ENCODE data around the gene TMEM196. TPM values are rescaled to one million over a fixed set of nuclear protein-coding genes. Genes with fewer than 3 reads are reported as not detected.

Gene TMEM196
- total and polyA plus RNA-seq, 9 of the 15 experiments (the other 6 are each of a cell fraction or from before 2014, with no cell fraction given), result not detected

DNA sequence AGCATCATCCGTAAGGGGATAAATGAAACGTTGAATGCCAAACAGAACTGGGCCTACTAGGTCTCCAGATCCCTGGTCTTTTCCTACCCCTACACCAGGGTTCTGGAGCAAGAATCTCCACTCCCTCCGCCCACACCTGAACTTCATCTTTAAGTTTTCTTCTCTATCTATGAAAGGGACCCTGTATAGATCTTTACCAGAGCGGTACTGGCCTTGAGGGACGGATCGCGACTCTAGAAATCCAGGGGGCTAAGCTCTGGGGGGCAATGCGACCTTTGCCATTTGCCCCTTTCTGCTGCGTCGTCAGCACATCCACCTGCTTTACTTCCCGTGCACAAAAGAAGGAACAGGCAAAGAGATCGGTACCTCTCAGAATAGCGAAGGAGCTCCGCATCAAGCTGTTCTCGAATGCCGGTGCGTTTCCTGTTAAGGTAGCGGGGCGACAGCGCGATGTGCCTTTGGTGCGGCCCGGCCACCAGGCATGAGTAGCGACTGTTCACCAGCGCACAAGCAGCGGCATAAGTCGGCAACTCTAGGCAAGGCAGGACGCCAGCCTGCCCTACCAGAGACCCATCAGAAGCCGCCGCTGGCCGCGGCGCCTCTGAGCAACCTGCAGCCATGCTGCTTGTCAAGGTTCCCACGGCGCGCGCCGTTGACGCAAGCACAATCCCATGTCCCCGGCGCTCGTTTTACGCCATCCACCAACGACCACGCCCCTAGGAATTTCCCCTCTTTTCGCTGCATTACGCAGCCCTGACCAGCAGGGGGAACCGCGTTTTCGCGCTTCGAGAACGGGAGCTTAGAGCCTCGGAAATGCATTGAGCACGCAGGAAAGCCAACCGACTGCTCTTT, 64.8 kb downstream of the TMEM196 start, which contains the start of gene POLR1F:
Gene POLR1F, minus strand, starts transcription at position 641 of the 852 bp plus-strand sequence. Its CDS starts 21 bp downstream, at position 620.
- ATAC-seq, result peak; percentile 96
- H2AFZ ChIP-seq (ENCODE audit: low read depth, low read length), result peak within 1 kb of the TSS; percentile 99
- H3K9me1 ChIP-seq (ENCODE audit: control insufficient read depth, insufficient read depth, low read length), result no peaks in the 10 kb centered on the region
- H3K4me1 ChIP-seq (replicated peaks in 1 of 2; ENCODE audit: control insufficient read depth in 2 of 2, insufficient read depth in 2 of 2, low read length in 2 of 2), result peaks cover 0 to 18% of the 10 kb centered on the region in 2 experiments; a peak in 2 of 5 replicates
- no peaks in the 10 kb centered on the region for H4K20me1 ChIP-seq (replicated peaks; ENCODE audit: control insufficient read depth, insufficient read depth, low read length)
- CTCF ChIA-PET (ENCODE audit: low intra/inter-chr PET ratio), result interaction anchor here (0.5 to 1.2 kb wide), 2 partner anchors 490 to 890 kb away, joined by 3 to 4 read pairs; no protein-coding TSS in a partner anchor
- intact Hi-C loops (cut with micrococcal nuclease) (loop anchor here (5.0 kb wide), 2 partner anchors 604 to 734 kb away; no protein-coding TSS in a partner anchor), in situ Hi-C loops (cut with MboI) (no loop called here)
- 2% methylated on average over 54 of the region's 56 CpGs for WGBS (ENCODE audit: insufficient coverage, low coverage, missing lambda C conversion rate)
- H3K27me3 ChIP-seq (ENCODE audit: control insufficient read depth in 2 of 2, insufficient read depth in 2 of 2, low read length in 2 of 2), result no peaks in the 10 kb centered on the region; a peak in 1 of 5 replicates
- no TSS peak for BruUV-seq (replicated peaks)
- FAIRE-seq, result peak; percentile 97
- DNase-seq (ENCODE audit: extremely low read depth in 1 of 4, low spot score in 3 of 4), result peak; percentile 85 to 96 (median 88)
- H3K79me2 ChIP-seq (ENCODE audit: control insufficient read depth, insufficient read depth, low read length), result peaks cover 52% of the 10 kb centered on the region
- peak within 1 kb of the TSS; percentile 89 for H3K4me2 ChIP-seq (ENCODE audit: insufficient read depth, low read length)
- 0 out of 2 replicates have a peak, but pooled peaks cover 1% of the 10 kb centered on the region for H3K9me3 ChIP-seq (replicated peaks; ENCODE audit: control insufficient read depth, insufficient read depth, low read depth, low read length)
- H3K4me3 ChIP-seq, result peak within 1 kb of the TSS; percentile 64
- POLR2A ChIA-PET, result interaction anchor here (0.7 to 1.3 kb wide), 6 partner anchors 10 to 1611 kb away, joined by 3 to 7 read pairs (median 3); no protein-coding TSS in a partner anchor
- peak within 1 kb of the TSS; percentile 60 for H3K27ac ChIP-seq (ENCODE audit: extremely low read depth, low read depth, low read length)
- H3K9ac ChIP-seq (ENCODE audit: insufficient read depth in 1 of 2, low read depth in 2 of 2, low read length in 2 of 2), result peak within 1 kb of the TSS; percentile 73 to 98
- H3K36me3 ChIP-seq (ENCODE audit: control insufficient read depth, insufficient read depth, low read length), result peaks cover 14% of the 10 kb centered on the region; the same call in 1 of the 3 replicates
- peak; percentile 98 for TF ChIP-seq SIN3B (IDR thresholded peaks at IDR 0.05; ENCODE audit: low read depth)
- TF ChIP-seq RBFOX2 (IDR thresholded peaks at IDR 0.05; ENCODE audit: low read depth, low read length), result peak; percentile 95
- TF ChIP-seq, protein P1, sequence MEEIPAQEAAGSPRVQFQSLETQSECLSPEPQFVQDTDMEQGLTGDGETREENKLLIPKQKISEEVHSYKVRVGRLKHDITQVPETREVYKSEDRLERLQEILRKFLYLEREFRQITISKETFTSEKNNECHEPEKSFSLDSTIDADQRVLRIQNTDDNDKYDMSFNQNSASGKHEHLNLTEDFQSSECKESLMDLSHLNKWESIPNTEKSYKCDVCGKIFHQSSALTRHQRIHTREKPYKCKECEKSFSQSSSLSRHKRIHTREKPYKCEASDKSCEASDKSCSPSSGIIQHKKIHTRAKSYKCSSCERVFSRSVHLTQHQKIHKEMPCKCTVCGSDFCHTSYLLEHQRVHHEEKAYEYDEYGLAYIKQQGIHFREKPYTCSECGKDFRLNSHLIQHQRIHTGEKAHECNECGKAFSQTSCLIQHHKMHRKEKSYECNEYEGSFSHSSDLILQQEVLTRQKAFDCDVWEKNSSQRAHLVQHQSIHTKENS (CRISPR knock-in tag; IDR thresholded peaks at IDR 0.05), result no peak
- TF ChIP-seq BRD9 (IDR thresholded peaks at IDR 0.05; ENCODE audit: low read depth, partially characterized antibody), result no peak
- 0 out of 2 replicates have a peak, but pooled peaks have one; percentile 60 for TF ChIP-seq ZNF766 (CRISPR knock-in tag; conservative IDR thresholded peaks at IDR 0.05)
- TF ChIP-seq, protein P2, sequence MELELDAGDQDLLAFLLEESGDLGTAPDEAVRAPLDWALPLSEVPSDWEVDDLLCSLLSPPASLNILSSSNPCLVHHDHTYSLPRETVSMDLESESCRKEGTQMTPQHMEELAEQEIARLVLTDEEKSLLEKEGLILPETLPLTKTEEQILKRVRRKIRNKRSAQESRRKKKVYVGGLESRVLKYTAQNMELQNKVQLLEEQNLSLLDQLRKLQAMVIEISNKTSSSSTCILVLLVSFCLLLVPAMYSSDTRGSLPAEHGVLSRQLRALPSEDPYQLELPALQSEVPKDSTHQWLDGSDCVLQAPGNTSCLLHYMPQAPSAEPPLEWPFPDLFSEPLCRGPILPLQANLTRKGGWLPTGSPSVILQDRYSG (tag; conservative IDR thresholded peaks at IDR 0.05; ENCODE audit: low read depth), result no peak
- 0 out of 2 replicates have a peak, but pooled peaks have one; percentile 5 for TF ChIP-seq ZNF324 (CRISPR knock-in tag; IDR thresholded peaks at IDR 0.05)
- TF ChIP-seq SREBF2 (CRISPR knock-in tag; IDR thresholded peaks at IDR 0.05), result 0 out of 2 replicates have a peak, but pooled peaks have one; percentile 46
- TF ChIP-seq KHSRP (IDR thresholded peaks at IDR 0.05), result peak; percentile 83
- TF ChIP-seq, protein P3, sequence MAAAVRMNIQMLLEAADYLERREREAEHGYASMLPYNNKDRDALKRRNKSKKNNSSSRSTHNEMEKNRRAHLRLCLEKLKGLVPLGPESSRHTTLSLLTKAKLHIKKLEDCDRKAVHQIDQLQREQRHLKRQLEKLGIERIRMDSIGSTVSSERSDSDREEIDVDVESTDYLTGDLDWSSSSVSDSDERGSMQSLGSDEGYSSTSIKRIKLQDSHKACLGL (CRISPR knock-in tag; IDR thresholded peaks at IDR 0.05; ENCODE audit: borderline replicate concordance, poor library complexity, severe bottlenecking), result peak; percentile 88
- TF ChIP-seq, protein P4, sequence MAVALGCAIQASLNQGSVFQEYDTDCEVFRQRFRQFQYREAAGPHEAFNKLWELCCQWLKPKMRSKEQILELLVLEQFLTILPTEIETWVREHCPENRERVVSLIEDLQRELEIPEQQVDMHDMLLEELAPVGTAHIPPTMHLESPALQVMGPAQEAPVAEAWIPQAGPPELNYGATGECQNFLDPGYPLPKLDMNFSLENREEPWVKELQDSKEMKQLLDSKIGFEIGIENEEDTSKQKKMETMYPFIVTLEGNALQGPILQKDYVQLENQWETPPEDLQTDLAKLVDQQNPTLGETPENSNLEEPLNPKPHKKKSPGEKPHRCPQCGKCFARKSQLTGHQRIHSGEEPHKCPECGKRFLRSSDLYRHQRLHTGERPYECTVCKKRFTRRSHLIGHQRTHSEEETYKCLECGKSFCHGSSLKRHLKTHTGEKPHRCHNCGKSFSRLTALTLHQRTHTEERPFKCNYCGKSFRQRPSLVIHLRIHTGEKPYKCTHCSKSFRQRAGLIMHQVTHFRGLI (CRISPR knock-in tag; IDR thresholded peaks at IDR 0.05), result peak; percentile 60; the same call in 1 of the 2 replicates
- peak; percentile 99 for TF ChIP-seq CREB1 (IDR thresholded peaks at IDR 0.05)
- TF ChIP-seq CREB1 (CRISPR knock-in tag; IDR thresholded peaks at IDR 0.05), result peak; percentile 99
- peak; percentile 92 for TF ChIP-seq TBP (optimal IDR thresholded peaks at IDR 0.05; ENCODE audit: low read depth, low read length)
- TF ChIP-seq HDAC1 (IDR thresholded peaks at IDR 0.05), result peak in 1 of 2 experiments; percentile 98; a peak in 2 of 4 replicates

Data from K562 (cell line).